ENCODE results near the gene ASMT.

GRCh38 chrX:1601051-1601767, 13.7 kb upstream of the ASMT start:
- TF ChIP-seq, protein P1, sequence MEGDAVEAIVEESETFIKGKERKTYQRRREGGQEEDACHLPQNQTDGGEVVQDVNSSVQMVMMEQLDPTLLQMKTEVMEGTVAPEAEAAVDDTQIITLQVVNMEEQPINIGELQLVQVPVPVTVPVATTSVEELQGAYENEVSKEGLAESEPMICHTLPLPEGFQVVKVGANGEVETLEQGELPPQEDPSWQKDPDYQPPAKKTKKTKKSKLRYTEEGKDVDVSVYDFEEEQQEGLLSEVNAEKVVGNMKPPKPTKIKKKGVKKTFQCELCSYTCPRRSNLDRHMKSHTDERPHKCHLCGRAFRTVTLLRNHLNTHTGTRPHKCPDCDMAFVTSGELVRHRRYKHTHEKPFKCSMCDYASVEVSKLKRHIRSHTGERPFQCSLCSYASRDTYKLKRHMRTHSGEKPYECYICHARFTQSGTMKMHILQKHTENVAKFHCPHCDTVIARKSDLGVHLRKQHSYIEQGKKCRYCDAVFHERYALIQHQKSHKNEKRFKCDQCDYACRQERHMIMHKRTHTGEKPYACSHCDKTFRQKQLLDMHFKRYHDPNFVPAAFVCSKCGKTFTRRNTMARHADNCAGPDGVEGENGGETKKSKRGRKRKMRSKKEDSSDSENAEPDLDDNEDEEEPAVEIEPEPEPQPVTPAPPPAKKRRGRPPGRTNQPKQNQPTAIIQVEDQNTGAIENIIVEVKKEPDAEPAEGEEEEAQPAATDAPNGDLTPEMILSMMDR (IDR thresholded peaks at IDR 0.05; ENCODE audit: insufficient read depth, low read depth, low read length), result no peak
- TF ChIP-seq EZH2 (IDR thresholded peaks at IDR 0.05; ENCODE audit: insufficient read depth, low read length), result no peak

All from astrocyte (in vitro differentiated cells and primary cell).